ENCODE results near the gene ANGPTL8.

Gene ANGPTL8

GRCh38 chr19:11239377-11240000, at the start of gene ANGPTL8:
ANGPTL8 (plus strand) TSS chr19:11239619; CDS start chr19:11239638, 19 bp downstream.
- no peak for DNase-seq
- intact Hi-C loops (cut with DNase I), result no loop called here

- intact Hi-C loops (cut with DNase I), result no loop called here
- no peak for DNase-seq
Measured at GRCh38 chr19:11190501-11190900, 48.9 kb upstream of the ANGPTL8 start.

GRCh38 chr19:11191273-11191755, 48.1 kb upstream of the ANGPTL8 start:
- intact Hi-C loops (cut with DNase I), result no loop called here
- DNase-seq, result no peak

GRCh38 chr19:11191934-11192333, 47.5 kb upstream of the ANGPTL8 start:
- intact Hi-C loops (cut with DNase I), result no loop called here
- DNase-seq, result no peak

- intact Hi-C loops (cut with DNase I), result no loop called here
- no peak for DNase-seq
Measured at GRCh38 chr19:11192957-11193939, 46.2 kb upstream of the ANGPTL8 start.

- DNase-seq, result no peak
- intact Hi-C loops (cut with DNase I), result no loop called here
Measured at GRCh38 chr19:11194173-11194572, 45.2 kb upstream of the ANGPTL8 start.

GRCh38 chr19:11194656-11195558, 44.5 kb upstream of the ANGPTL8 start:
- intact Hi-C loops (cut with DNase I), result no loop called here
- DNase-seq, result no peak

GRCh38 chr19:11195681-11196080, 43.7 kb upstream of the ANGPTL8 start:
- DNase-seq, result no peak
- intact Hi-C loops (cut with DNase I), result no loop called here

GRCh38 chr19:11196406-11197287, 42.8 kb upstream of the ANGPTL8 start:
- intact Hi-C loops (cut with DNase I), result no loop called here
- DNase-seq, result peak in 11 of 42 donors; percentile 7 to 48 (median 17)

GRCh38 chr19:11197291-11198174, 41.9 kb upstream of the ANGPTL8 start, which contains the start of gene KANK2:
KANK2 (minus strand) TSS chr19:11197545; CDS start chr19:11194511, 3,034 bp downstream.
- DNase-seq, result peak; percentile 26 to 91 (median 81)
- intact Hi-C loops (cut with DNase I), result no loop called here

GRCh38 chr19:11198175-11198534, 41.3 kb upstream of the ANGPTL8 start:
- no peak for DNase-seq
- intact Hi-C loops (cut with DNase I), result no loop called here

GRCh38 chr19:11198769-11199424, 40.5 kb upstream of the ANGPTL8 start:
- intact Hi-C loops (cut with DNase I), result no loop called here
- no peak for DNase-seq

GRCh38 chr19:11199517-11199916, 39.9 kb upstream of the ANGPTL8 start:
- intact Hi-C loops (cut with DNase I), result no loop called here
- DNase-seq, result no peak

GRCh38 chr19:11200015-11200574, 39.3 kb upstream of the ANGPTL8 start:
- intact Hi-C loops (cut with DNase I), result loop anchor here (5.0 kb wide), 1 partner anchor 58 kb away; no protein-coding TSS in a partner anchor
- no peak for DNase-seq

- no peak for DNase-seq
- intact Hi-C loops (cut with DNase I), result loop anchor here (5.0 kb wide), 1 partner anchor 59 kb away; no protein-coding TSS in a partner anchor
Measured at GRCh38 chr19:11200931-11201330, 38.5 kb upstream of the ANGPTL8 start.

GRCh38 chr19:11201791-11202190, 37.6 kb upstream of the ANGPTL8 start:
- intact Hi-C loops (cut with DNase I), result loop anchor here (5.0 kb wide), 1 partner anchor 59 kb away; no protein-coding TSS in a partner anchor
- DNase-seq, result no peak

Measured in head of caudate nucleus (tissue), 42 donors.